GM12878 (cell line): Measurements from ENCODE around the gene GRK5. TPM values are rescaled to one million over a fixed set of nuclear protein-coding genes. Genes with fewer than 3 reads are reported as not detected.
A peak's percentile ranks its signal among the peaks of the same experiment; 100 is the strongest.

Experiments used
- BACH1 ChIP-seq: fragments of 450-650 bp; IDR thresholded peaks from 2 replicates; pipeline ENCODE4 v1.6.1; 2017; ENCODE audit warnings: mild to moderate bottlenecking, borderline replicate concordance
- BMI1 ChIP-seq: fragments of 450-650 bp; IDR thresholded peaks from 2 replicates; pipeline ENCODE4 v1.6.1; 2016; ENCODE audit warnings: mild to moderate bottlenecking, moderate library complexity, borderline replicate concordance
- CEBPB ChIP-seq, 2 experiments: fragments of 150-350 bp in 1 of 2; IDR thresholded peaks; 2 replicates each; pipeline ENCODE4 v1.6.1; 2012 to 2014; ENCODE audit warnings: low read depth in 2 of 2, low read length in 2 of 2, borderline replicate concordance in 1 of 2, inconsistent platforms in 1 of 2
- DPF2 ChIP-seq: fragments of 450-650 bp; IDR thresholded peaks from 2 replicates; pipeline ENCODE4 v1.6.1; 2017; ENCODE audit warnings: mild to moderate bottlenecking
- EED ChIP-seq: sonication (generic); IDR thresholded peaks from 2 replicates; pipeline ENCODE4 v1.6.1; 2016; ENCODE audit warnings: antibody characterized with exemption, low read depth
- EP300 ChIP-seq, 2 experiments: fragments of 150-350 bp in 1 of 2; IDR thresholded peaks; 2 replicates each; pipeline ENCODE4 v1.6.1; 2011 to 2012; ENCODE audit warnings: low read depth in 2 of 2, low read length in 2 of 2, borderline replicate concordance in 1 of 2, improper control_type of control experiment in 1 of 2, inconsistent platforms in 1 of 2; ENCODE audit not compliant: control insufficient read depth in 1 of 2
- HDAC6 ChIP-seq: fragments of 200-600 bp; sonication (generic); IDR thresholded peaks from one replicate; pipeline ENCODE4 v1.8.0; 2017; ENCODE audit warnings: antibody characterized with exemption; ENCODE audit not compliant: unreplicated experiment
- IKZF2 ChIP-seq, 2 experiments: fragments of 450-650 bp; IDR thresholded peaks; 2 replicates each; pipeline ENCODE4 v1.6.1; 2017; ENCODE audit warnings: mild to moderate bottlenecking in 2 of 2, moderate library complexity in 2 of 2
- IRF4 ChIP-seq: IDR thresholded peaks from 2 replicates; pipeline ENCODE4 v1.6.1; 2011; ENCODE audit warnings: low read depth, low read length
- MEF2A ChIP-seq: IDR thresholded peaks from 2 replicates; pipeline ENCODE4 v1.6.1; 2011; ENCODE audit warnings: low read depth, mild to moderate bottlenecking, low read length, moderate library complexity; ENCODE audit not compliant: insufficient read depth
- MEF2B ChIP-seq: fragments of 450-650 bp; IDR thresholded peaks from 2 replicates; pipeline ENCODE4 v1.6.1; 2018; ENCODE audit warnings: mild to moderate bottlenecking, moderate library complexity; ENCODE audit not compliant: partially characterized antibody, poor library complexity, severe bottlenecking
- MTA2 ChIP-seq: fragments of 450-650 bp; IDR thresholded peaks from 2 replicates; pipeline ENCODE4 v1.6.1; 2016; ENCODE audit warnings: low read depth, mild to moderate bottlenecking, moderate library complexity
- NFXL1 ChIP-seq: fragments of 450-650 bp; IDR thresholded peaks from 2 replicates; pipeline ENCODE4 v1.6.1; 2017; ENCODE audit warnings: antibody characterized with exemption, mild to moderate bottlenecking, borderline replicate concordance
- PAX8 ChIP-seq: fragments of 450-650 bp; IDR thresholded peaks from 2 replicates; pipeline ENCODE4 v1.6.1; 2017; ENCODE audit warnings: mild to moderate bottlenecking, moderate library complexity
- POLR2A ChIP-seq: IDR thresholded peaks from 2 replicates; pipeline ENCODE4 v1.6.1; 2011; ENCODE audit warnings: low read depth, mild to moderate bottlenecking, low read length
- POU2F2 ChIP-seq: IDR thresholded peaks from 3 replicates; pipeline ENCODE4 v1.6.1; 2011; ENCODE audit warnings: low read depth, mild to moderate bottlenecking, low read length, borderline replicate concordance
- TBL1XR1 ChIP-seq: IDR thresholded peaks from 2 replicates; pipeline ENCODE4 v1.6.1; 2012; ENCODE audit warnings: low read depth, low read length, improper control_type of control experiment
- ZBED1 ChIP-seq: IDR thresholded peaks from 2 replicates; pipeline ENCODE4 v1.6.1; 2016; ENCODE audit warnings: borderline replicate concordance
- ZNF24 ChIP-seq: fragments of 450-650 bp; IDR thresholded peaks from 2 replicates; pipeline ENCODE4 v1.6.1; 2017; ENCODE audit warnings: antibody characterized with exemption, mild to moderate bottlenecking
- polyA plus RNA-seq, 11 experiments: library from polyadenylated mRNA; depleted of rRNA in 4 of 11; unstranded in 6 of 11; stranded (reverse) in 5 of 11; fragments of >200 nt; fragmentation: Nextera tagmentation in 4 of 11; fragmentation: Illumina TruSeq in 1 of 11; extraction: Ambion mirVana in 4 of 11; extraction: Trizol in 1 of 11; gene quantifications; 1 replicate in 1 of 11; 2 replicates in 10 of 11; pipeline versions ENCODE4 v1.2.1 to v1.2.3, GENCODE V29; 2011 to 2016; ENCODE audit warnings: inconsistent platforms in 2 of 11, missing spikeins in 2 of 11, low read depth in 1 of 11
- total RNA-seq, 4 experiments: library from RNA; depleted of rRNA in 3 of 4; stranded (reverse); fragments of >200 nt in 3 of 4; fragmentation: Illumina TruSeq in 1 of 4; extraction: Trizol in 1 of 4; gene quantifications; 2 replicates each; pipeline versions ENCODE4 v1.2.1 to v1.2.3, GENCODE V29; 2013 to 2021
- TF ChIP-seq, protein P1 (sequence below): IDR thresholded peaks from 2 replicates; pipeline ENCODE4 v1.6.1; 2012; ENCODE audit warnings: low read depth, low read length, improper control_type of control experiment
- TF ChIP-seq, protein P2 (sequence below): fragments of 450-650 bp; IDR thresholded peaks from 2 replicates; pipeline ENCODE4 v1.6.1; 2018; ENCODE audit warnings: mild to moderate bottlenecking, low read depth, moderate library complexity; ENCODE audit not compliant: partially characterized antibody
- TF ChIP-seq, protein P3 (sequence below): IDR thresholded peaks from 2 replicates; pipeline ENCODE4 v1.6.1; 2012; ENCODE audit warnings: low read depth, low read length, improper control_type of control experiment
- TF ChIP-seq, protein P4 (sequence below): fragments of 450-650 bp; IDR thresholded peaks from 2 replicates; pipeline ENCODE4 v1.6.1; 2017; ENCODE audit warnings: low read depth, mild to moderate bottlenecking, moderate library complexity
- TF ChIP-seq, protein P5 (sequence below): fragments of 150-350 bp; IDR thresholded peaks from 2 replicates; pipeline ENCODE4 v1.6.1; 2014; ENCODE audit warnings: mild to moderate bottlenecking, low read depth, low read length

Gene GRK5
- total and polyA plus RNA-seq, 10 of the 15 experiments (the other 5 are each of a cell fraction or from before 2014, with no cell fraction given): 0.11 to 22.1 (median 10.0) TPM

DNA sequence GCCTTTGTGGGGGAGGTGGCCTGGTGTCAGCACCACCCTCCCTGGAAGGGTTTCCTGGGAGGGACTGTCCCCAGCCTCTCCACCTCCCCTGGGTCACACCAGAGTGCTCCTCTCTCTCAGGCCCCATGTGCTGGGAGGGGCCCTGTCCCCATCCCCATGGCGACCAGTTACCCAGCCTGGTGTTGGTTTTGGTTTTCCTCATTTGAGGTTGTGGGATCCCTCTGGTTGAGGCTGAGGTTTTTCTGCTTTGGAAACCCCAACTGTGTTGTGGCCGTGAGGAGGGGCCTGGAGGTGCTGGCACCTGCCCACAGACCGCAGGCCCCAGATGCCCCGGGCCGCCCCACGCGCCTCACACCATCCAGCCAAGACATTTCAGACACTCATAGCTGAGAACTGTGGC, 106.3 kb downstream of the GRK5 start (continued):
- TF ChIP-seq, protein P1, sequence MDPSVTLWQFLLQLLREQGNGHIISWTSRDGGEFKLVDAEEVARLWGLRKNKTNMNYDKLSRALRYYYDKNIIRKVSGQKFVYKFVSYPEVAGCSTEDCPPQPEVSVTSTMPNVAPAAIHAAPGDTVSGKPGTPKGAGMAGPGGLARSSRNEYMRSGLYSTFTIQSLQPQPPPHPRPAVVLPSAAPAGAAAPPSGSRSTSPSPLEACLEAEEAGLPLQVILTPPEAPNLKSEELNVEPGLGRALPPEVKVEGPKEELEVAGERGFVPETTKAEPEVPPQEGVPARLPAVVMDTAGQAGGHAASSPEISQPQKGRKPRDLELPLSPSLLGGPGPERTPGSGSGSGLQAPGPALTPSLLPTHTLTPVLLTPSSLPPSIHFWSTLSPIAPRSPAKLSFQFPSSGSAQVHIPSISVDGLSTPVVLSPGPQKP: no peak
- TF ChIP-seq CEBPB (IDR thresholded peaks at IDR 0.05; ENCODE audit: borderline replicate concordance in 1 of 2, low read depth in 2 of 2, low read length in 2 of 2) (no peak), IKZF2 (IDR thresholded peaks at IDR 0.05) (peak; percentile 96), IRF4 (0 out of 2 replicates have a peak, but pooled peaks have one; percentile 28), ZBED1 (peak; percentile 36; the same call in 1 of the 2 replicates), BACH1 (0 out of 2 replicates have a peak, but pooled peaks have one; percentile 41), ZNF24 (no peak), DPF2 (peak; percentile 81; the same call in 1 of the 2 replicates), TBL1XR1 (peak; percentile 83), MEF2B (peak; percentile 56), MTA2 (peak; percentile 85), EP300 (IDR thresholded peaks at IDR 0.05; ENCODE audit: borderline replicate concordance in 1 of 2, control insufficient read depth in 1 of 2, low read depth in 2 of 2, low read length in 2 of 2) (peak; percentile 38 to 54; a peak in 1 of 4 replicates), BMI1 (peak; percentile 89), POU2F2 (0 out of 3 replicates have a peak, but pooled peaks have one; percentile 34), NFXL1 (0 out of 2 replicates have a peak, but pooled peaks have one; percentile 36), MEF2A (0 out of 2 replicates have a peak, but pooled peaks have one; percentile 8), HDAC6 (no peak), POLR2A (no peak), PAX8 (no peak), EED (peak; percentile 97)
- TF ChIP-seq, protein P2, sequence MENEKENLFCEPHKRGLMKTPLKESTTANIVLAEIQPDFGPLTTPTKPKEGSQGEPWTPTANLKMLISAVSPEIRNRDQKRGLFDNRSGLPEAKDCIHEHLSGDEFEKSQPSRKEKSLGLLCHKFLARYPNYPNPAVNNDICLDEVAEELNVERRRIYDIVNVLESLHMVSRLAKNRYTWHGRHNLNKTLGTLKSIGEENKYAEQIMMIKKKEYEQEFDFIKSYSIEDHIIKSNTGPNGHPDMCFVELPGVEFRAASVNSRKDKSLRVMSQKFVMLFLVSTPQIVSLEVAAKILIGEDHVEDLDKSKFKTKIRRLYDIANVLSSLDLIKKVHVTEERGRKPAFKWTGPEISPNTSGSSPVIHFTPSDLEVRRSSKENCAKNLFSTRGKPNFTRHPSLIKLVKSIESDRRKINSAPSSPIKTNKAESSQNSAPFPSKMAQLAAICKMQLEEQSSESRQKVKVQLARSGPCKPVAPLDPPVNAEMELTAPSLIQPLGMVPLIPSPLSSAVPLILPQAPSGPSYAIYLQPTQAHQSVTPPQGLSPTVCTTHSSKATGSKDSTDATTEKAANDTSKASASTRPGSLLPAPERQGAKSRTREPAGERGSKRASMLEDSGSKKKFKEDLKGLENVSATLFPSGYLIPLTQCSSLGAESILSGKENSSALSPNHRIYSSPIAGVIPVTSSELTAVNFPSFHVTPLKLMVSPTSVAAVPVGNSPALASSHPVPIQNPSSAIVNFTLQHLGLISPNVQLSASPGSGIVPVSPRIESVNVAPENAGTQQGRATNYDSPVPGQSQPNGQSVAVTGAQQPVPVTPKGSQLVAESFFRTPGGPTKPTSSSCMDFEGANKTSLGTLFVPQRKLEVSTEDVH: no peak
- TF ChIP-seq, protein P3, sequence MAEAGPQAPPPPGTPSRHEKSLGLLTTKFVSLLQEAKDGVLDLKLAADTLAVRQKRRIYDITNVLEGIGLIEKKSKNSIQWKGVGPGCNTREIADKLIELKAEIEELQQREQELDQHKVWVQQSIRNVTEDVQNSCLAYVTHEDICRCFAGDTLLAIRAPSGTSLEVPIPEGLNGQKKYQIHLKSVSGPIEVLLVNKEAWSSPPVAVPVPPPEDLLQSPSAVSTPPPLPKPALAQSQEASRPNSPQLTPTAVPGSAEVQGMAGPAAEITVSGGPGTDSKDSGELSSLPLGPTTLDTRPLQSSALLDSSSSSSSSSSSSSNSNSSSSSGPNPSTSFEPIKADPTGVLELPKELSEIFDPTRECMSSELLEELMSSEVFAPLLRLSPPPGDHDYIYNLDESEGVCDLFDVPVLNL: no peak
- TF ChIP-seq, protein P4, sequence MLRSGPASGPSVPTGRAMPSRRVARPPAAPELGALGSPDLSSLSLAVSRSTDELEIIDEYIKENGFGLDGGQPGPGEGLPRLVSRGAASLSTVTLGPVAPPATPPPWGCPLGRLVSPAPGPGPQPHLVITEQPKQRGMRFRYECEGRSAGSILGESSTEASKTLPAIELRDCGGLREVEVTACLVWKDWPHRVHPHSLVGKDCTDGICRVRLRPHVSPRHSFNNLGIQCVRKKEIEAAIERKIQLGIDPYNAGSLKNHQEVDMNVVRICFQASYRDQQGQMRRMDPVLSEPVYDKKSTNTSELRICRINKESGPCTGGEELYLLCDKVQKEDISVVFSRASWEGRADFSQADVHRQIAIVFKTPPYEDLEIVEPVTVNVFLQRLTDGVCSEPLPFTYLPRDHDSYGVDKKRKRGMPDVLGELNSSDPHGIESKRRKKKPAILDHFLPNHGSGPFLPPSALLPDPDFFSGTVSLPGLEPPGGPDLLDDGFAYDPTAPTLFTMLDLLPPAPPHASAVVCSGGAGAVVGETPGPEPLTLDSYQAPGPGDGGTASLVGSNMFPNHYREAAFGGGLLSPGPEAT: peak; percentile 81; the same call in 1 of the 2 replicates
- TF ChIP-seq, protein P5, sequence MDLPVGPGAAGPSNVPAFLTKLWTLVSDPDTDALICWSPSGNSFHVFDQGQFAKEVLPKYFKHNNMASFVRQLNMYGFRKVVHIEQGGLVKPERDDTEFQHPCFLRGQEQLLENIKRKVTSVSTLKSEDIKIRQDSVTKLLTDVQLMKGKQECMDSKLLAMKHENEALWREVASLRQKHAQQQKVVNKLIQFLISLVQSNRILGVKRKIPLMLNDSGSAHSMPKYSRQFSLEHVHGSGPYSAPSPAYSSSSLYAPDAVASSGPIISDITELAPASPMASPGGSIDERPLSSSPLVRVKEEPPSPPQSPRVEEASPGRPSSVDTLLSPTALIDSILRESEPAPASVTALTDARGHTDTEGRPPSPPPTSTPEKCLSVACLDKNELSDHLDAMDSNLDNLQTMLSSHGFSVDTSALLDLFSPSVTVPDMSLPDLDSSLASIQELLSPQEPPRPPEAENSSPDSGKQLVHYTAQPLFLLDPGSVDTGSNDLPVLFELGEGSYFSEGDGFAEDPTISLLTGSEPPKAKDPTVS: no peak
